GM18907 (cell line): ENCODE results near the gene SYNCRIP.
A peak's percentile ranks its signal among the peaks of the same experiment; 100 is the strongest.
"Not testable (repeated sequence)": the region's sequence is repeated elsewhere in the genome, so short reads cannot be mapped to it uniquely, and the experiment has no call there.

Experiments used
- ATAC-seq: cut with Tn5 transposase; IDR thresholded peaks from one replicate; pipeline ENCODE4 v1.9.1; 2021; ENCODE audit warnings: mild to moderate bottlenecking, moderate library complexity; ENCODE audit not compliant: unreplicated experiment

The SYNCRIP gene

DNA sequence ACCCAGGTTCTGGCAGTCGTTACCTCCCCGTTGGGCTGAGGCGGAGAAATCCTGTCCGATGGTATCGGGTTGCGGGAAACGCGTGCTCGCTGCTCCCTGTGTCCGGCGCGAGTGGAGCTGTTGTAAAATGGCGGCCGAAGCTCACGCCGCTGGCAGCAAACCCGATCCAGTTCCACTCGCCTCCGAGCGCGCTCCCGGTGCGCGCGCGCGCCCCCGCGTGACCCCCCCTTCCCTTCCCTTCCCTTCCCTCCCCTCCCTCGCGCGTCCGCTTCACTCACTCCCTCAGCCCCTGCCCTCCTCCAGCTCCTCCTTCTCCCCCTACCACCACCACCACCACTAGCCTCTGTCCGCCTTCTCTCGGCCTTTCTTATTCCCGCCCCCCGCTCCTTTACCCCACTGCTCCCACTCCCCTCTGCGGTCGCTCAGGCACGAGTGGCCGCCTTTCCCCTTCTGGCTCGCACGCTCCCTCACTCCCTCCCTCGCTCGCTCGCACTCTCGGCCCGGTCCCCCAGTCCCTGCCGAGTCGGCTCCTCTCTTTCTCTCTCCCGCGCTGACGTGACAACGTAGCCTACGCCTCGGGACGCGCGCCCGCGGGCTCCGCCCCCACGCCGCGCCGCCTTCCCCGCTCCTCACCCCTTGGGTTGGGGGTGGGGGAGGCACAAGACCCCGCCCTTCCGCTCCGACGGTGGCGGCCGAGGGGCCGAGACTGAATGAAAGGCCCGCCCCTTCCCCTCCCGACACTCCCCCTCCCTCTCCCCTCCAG, at the start of gene SYNCRIP:
TSS of gene SYNCRIP (minus strand) at position 113 of the 763 bp plus-strand sequence. CDS start 1,447 bp downstream, outside the sequence.
- peak; percentile 82 for ATAC-seq

DNA sequence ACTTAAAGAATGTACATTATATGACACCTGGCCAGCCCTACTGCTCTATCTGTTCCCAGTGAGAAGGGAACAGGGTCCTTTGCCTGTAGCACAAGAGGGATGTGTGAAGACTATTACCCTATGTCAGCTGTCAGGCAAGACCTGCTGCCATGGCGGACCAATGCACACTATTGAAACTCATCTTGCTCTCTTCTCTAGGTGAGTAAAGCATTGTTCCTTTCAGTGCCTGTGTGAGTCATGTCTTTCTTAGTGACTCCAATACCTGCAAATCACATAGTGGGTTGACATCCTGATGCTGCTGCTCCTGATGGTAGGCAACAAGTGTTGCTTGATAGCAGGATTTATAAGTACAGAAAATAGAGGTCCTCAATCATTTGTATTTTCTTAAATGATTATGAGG, 48.8 kb upstream of the SYNCRIP start:
- ATAC-seq, result no peak

DNA sequence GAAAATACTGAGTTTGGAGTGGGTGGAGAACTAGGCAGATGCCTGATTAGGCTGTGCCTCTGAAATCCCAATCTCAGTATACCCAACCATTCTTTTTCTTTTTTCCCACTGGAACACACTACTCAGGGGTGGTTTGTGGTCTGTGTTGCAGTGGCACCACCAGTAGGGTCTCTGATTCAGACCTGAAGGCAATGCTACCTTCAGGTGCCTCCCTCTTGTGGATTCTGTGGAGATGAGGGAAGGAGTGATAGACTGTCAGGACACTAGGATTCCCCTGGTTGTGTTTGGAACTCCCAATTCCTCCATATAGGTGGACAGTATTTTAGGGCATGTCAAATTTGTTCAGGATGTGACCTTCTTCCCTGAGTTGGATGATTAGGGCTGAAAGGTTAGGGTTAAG, 47.4 kb upstream of the SYNCRIP start:
- no peak for ATAC-seq

DNA sequence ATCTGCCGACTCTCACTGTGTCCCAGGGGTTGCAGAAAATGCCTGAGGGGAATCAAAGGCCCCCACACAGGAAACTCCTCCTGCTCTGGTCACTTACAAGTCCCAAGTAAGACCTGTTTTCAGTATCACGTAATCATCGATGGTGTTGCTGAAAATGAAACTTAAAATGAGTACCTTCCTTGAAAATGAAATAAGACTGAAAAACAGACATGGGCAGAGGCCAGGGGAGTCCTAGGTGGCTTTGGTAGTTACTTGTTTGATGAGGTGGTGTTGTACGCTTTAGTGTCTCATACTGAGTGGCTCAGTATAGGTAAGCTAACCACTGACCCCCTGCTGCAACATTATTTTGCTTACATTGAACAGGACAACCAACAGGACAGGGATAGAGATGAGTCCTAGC, 43.0 kb upstream of the SYNCRIP start:
- ATAC-seq, result peak; percentile 89

DNA sequence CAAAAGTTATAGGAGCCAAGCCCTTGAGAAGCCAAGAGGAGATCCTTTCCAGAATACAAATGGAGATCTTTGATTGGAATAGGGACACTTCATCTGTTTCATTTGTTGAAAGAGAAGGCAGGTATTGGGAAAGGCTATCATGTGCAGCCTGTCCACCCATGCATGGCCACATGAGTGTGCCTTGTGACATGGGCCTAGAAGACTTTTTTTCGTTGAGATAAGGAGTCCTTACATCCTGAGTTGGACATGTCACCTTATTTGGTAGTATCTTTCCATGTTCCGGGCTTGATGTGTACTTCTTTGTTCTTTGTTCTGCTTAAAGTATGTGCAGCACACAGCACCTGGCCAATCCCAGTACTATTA, 42.1 kb upstream of the SYNCRIP start:
- ATAC-seq, result no peak

DNA sequence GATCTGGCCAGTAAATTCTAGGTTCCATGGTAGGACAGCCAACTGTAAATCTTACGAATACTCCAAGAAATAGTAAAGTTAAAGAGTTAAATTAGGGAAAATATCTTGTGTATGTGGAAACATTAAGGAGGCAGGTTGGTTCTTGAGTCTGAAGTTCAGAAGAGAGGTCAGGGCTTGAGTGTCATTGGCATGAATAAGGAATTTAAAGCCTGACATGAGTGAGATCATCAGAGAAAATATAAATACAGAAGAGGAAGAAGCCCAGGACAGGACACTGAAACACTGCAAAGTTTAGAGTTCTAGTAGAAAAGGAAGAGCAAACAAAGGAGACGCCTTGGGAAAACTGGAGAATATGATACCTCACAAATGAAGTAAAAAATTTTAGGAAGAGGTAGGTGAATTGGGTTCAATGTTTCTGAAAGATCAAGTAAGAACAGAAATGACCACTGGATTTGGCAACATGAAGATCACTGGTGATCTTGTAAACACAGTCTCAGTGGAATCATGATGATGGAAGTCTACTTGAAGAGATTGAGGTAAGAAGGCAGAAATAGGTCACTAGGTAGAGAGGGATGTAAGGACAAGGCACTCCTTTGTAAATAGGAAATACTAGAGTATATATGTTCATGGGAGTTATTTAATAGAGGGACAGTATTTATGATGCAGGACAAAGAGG, 41.6 kb upstream of the SYNCRIP start:
- ATAC-seq, result no peak

DNA sequence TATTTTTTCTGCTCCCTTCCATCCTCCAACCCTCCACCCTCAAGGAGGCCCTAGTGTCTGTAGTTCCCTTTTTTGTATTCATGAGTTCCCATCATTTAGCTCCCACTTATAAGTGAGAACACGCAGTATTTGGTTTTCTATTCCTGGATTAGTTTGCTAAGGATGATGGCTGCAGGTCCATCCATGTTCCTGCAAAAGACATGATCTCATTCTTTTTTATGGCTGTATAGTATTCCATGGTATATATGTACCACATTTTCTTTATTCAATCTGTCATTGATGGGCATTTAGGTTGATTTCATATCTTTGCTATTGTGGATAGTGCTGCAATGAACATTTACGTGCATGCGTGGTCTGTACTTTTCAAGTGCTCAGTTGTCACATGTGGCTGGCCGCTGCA, 39.2 kb upstream of the SYNCRIP start:
- not testable (repeated sequence) for ATAC-seq

DNA sequence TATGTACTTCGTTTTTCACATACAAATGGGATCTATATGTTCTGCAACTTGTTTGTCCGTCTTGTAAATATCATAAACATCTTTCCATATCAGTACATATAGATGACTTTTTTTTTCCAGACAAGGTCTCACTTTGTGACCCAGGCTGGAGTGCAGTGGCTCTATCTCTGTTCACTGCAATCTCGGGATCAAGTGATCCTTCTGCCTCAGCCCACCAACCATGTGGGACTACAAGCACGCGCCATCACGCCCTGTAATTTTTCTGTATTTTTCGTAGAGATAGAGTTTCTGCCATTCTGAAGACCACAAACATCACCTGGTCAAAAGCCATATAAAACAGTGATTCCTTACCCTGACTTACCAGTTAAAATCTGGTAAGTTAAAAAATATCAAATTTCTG, 37.7 kb upstream of the SYNCRIP start:
- ATAC-seq, result no peak

DNA sequence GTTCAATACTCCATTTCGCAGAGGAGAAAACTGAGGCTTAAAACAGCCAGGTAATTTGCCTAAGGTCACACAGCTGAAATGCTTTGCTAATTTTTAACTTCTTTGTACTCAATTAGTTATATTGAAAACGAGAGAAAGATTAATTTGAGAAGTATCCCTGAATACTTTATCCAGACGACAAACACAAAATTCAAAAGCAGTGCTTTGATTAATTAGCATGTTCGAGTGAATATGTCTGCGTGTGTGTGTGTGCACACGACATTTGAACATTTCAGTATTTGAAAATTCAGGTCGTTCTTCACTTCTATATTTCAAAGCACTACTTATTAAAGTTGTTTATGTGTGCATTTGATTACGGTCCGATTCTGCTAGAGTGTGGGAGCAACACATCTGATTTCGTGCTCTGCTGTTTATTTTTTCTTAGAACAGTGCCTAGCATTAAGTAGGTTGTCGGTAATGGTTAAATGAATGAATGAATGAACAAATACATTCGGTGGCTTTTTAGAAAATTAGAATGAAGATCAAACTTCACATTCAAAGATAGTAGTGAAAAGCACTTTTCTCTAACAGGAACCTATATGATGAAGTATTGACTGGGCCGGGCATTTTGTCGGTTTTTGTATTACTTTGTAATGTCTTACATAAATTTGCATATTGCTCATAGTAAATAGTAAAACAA, 36.9 kb upstream of the SYNCRIP start:
- no peak for ATAC-seq

DNA sequence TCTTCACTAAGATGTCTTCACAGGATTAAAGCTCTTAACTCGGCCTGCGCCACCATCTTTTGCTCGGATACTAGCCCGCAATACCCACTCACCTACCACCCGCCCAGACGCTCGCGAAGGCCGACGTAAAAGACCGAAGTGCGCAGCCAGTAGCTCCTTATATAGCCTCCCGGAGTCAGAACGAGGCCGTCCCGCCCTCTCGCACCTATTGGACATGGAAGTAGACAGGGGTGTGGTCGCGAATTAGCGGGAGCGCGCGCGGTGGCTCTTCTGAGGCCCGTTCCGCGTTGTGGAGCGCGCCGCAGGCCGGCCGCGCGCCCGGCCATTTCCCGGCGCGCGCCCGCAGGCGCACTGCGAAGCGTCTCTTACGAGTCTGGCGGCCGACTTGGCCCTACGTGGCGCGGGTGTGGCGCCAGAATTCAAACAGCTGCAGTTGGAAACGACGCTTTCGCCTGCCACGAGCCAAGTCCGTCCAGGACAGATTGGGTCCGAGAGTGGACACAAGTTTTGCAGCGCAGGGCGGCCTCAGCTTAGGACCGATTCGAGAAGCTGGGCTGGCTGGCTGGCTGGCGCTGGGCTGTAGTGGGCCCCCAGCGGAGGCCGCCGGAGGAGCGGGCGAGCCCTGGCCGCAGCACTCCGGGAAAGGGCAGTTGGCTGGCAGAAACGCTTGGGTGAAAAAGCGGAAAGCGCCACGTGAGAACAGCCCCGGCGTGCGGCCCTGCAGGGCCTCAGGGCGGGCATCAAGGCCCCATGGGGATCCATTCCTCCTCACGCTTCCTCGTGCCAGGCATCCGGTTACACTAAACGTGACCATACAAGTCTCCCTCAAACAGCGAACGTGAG, 36.1 kb upstream of the SYNCRIP start:
- peak; percentile 81 for ATAC-seq

DNA sequence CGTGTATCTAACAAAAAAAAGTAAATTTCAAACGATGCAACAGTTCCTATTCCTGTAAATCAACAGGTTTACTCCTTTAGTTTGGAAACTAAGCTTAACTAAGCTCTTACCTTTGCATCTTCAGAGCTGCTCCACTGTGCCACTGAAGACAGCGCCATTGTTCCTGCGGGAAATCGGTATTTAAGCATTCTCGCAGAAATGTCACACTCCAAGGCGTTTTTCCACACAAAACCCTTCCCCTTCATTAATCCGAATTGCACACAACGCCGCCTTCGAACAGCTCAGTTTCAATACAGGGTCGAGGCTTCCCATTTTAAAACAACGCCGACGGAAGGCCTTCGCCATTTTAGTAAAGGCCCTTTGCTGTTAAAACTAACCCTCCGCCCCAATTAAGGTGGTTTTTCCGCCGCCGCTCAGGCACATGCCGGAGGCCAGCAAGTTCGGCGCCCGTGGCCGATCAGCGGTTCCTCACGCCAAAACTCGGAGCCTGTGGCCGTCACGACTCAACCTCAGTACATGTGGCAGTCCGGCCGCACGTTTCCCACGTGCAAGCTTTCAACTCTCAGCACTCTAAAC, 35.4 kb upstream of the SYNCRIP start:
- peak; percentile 11 for ATAC-seq

DNA sequence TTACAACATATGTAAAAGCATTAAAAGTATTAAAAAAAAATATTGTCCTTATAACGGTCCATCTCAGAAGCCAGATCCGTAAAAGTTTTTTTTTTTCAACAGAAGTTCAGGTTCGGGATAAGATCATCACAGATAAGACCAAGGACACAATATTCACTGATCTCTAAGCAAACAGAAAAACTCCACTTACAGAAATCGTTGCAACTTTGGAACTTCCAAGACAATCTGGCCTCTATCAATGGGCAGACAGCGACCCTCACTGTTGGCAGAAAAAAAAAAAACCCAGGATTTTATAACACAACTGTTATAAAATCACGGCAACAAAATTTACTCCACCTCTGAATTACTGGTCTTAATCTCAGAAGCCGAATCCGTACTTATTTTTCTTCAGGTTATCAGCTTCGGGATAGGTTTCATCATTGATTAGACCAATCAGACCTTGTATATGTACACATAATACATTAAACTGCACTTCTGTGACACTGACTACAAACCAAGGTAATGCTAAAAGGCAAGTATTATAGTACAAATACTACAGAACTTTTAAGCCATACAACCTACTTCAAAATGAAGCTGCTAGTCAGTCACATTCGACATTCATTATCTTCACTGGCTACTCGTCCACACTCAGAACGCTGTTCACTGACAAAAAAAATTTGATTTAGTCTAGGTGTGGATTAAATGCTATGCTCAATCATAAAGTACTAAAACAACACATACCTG, 34.7 kb upstream of the SYNCRIP start:
- no peak for ATAC-seq

DNA sequence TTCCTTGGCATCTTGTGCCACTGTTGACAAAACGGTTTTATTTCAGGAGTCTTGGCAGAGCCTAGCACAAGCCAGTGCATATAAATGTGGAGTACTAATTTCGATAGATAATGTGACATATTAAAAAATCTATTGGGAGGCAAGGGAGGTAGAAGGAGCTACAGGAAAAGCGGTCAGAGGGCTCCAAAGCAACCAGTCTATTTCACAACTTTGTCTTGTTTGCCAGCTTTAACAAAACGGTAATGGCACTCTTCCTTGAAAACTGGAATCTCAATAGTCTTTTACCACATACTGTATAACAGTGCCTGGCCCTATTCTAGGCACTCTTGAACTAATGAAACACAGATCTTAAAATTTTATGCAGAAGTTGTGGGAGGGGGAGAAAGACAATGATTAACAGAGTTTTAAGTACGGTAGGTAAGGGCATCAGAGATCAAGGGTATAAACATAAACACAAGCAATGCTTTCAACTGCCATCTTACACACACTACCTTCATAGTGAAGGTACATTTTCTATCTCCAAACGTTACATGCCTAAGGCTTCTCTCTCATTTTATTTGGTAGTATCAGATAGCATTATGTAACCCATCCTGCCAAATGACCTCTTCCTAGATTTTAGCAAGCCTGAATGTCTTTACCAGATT, 33.5 kb upstream of the SYNCRIP start:
- ATAC-seq, result no peak

DNA sequence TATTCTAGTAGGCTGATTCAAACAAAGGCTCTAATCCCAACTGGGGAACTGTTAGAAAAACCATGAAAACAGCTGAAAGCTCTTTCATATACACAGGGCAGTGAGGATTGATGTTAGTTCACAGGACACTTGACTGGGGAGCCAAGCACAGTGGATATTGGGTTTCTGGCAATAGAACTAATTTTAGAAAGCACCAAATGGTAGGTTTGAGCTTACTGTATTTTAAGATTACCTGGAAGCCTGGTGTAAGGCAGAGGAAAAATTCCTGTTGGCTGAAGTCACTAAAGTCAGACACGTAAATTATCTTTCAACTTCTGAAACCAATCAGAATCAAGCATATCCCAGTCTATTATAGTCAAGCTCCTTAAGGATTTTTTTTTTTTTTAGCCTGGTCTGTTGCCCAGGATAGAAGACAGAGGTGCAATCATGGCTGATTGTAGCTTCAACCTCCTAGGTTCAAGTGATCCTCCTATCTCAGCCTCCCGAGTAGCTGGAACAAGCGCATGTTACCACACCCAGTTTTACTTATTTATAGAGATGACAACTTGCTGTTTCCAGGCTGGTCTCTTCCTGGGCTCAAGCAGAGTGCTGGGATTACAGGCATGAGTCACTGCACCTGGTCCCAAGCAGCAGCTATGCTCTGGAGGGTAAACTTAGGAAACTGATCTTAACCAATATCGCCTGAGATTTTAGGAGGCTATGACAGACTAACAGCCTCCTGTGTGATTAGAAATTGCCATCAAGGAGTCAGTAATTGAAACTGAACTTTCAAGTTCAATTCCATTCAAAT, 32.5 kb upstream of the SYNCRIP start:
- ATAC-seq, result no peak

DNA sequence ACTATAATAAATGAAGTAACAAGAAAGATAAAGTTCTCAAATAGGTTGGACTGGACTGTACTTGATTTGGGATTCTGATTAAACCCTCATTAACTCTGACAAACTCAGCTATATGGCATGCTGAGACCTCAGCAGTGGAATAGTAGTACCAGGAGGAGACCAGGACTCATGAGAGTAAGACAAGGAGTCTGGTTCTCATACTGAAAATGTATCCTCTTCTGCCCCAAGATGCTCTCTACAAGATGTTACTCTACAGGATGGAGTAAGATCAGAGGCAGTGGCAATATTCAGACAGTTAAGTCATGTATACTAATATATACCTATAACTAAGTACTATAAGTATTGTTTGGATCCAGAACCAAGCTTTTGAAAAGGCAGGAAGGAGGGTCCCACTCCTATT, 31.9 kb upstream of the SYNCRIP start:
- ATAC-seq, result no peak

DNA sequence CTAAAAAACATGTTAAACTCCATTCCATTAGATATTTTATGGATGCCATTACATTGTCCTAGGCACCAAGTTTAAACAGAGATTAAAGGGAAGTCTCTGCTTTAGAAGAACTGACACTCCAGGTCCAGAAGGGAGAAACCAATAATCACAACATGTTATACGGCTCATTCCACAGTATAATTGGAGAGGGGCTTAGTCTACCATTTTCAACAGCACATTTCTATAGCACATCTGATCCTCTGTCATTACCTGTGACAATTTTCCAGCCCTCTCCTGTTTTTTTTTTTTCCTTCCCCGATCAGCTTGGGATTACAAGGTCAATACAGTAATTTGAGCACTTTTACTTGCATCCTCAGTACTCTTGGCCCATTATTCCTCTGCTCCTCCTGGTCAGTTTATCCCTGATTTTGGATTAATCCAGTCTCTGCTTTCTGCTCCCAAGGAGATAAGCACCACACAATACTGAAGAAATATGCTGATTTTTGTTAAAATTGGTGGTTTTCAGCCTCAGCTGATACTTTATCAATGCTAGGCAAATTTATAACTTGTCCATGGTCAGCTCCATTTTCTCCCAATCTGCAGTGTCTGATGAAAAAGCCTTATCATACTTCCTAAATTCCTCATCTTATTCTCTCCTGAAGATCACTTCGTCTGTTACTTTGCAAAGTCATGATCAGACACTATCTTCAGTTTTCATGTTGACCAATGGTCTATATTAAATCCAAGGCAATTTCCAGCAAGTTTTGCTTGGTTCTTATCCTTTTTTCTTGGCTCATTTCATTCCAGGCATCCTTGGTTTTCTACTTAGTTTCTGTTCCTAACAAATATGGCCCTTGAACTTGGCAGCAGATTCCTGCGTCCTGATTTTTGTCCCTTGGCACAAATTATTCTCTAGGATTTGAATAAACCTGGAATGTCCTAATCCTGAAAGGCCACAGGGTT, 30.8 kb upstream of the SYNCRIP start:
- ATAC-seq, result no peak

DNA sequence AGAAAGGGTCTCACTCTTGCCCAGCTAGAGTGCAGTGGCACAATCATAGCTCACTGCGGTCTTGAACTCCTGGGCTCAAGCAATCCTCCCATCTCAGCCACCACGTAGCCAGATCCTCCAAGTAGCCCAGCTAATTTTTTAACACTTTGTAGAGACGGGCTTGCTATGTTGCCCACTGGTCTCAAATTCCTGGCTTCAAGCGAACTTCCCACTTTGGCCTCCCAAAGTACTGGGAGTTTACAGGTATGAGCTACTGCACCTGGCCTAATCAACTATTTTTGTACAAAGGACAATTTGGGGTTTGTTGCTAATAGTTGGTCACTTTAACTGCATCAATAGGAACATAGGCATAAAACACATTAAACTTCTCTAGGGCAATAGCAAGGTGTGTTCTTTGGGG, 29.9 kb upstream of the SYNCRIP start:
- no peak for ATAC-seq

DNA sequence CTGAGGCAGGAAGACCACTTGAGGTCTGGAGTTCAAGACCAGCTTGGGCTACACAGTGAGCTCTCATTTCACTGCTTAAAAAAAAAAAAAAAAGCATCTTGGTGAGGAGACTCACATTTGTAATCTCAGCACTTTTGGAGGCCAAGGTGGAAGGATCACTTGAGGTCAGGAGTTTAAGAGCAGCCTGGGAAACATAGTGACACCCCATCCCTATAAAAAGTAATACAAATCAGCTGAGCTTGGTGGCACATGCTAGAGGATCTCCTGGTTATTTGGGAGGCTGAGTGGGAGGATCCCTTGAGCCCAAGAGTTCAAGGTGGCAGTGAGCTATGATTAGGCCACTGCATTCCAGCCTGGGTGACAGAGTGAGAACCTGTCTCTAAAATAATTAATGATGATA, 29.4 kb upstream of the SYNCRIP start:
- ATAC-seq, result no peak
